Activated T-cell treated with anti-CD3 and anti-CD28 coated beads, Interleukin-2, amount 50 U/mL, for 72 hours (primary cell): ENCODE data around the gene TRIM52. TPM values are rescaled to one million over a fixed set of nuclear protein-coding genes. Genes with fewer than 3 reads are reported as not detected.

ENCODE experiments used
- ATAC-seq, 2 donors: fragments of 150-1000 bp; cut with Tn5 transposase; replicated peaks in 1 of 2; 2 replicates each; pipeline ENCODE4 v1.10.0; 2021; ENCODE audit warnings: moderate library complexity in 2 of 2, mild to moderate bottlenecking in 1 of 2
- DNase-seq, 2 donors: peaks; one replicate each; pipeline ENCODE4 v3.0.0; 2021 to 2022; ENCODE audit warnings: mixed read lengths in 1 of 2
- H3K27ac Mint-ChIP-seq: one replicate; pipeline ENCODE4 v1.8.0; 2022; ENCODE audit warnings: mild to moderate bottlenecking, moderate library complexity, mixed read lengths
- H3K27me3 Mint-ChIP-seq: one replicate; pipeline ENCODE4 v1.8.0; 2022; ENCODE audit warnings: low read depth, mixed read lengths
- H3K36me3 Mint-ChIP-seq, 2 donors: one replicate each; pipeline ENCODE4 v1.8.0; 2022; ENCODE audit warnings: mixed read lengths in 2 of 2, mild to moderate bottlenecking in 1 of 2; ENCODE audit not compliant: insufficient read depth in 2 of 2
- H3K4me1 Mint-ChIP-seq: one replicate; pipeline ENCODE4 v1.8.0; 2022; ENCODE audit warnings: low read depth, mixed read lengths
- H3K4me3 Mint-ChIP-seq, 2 donors: one replicate each; pipeline ENCODE4 v1.8.0; 2022; ENCODE audit warnings: mild to moderate bottlenecking in 2 of 2, mixed read lengths in 2 of 2, moderate library complexity in 2 of 2
- H3K9me3 Mint-ChIP-seq, 2 donors: one replicate each; pipeline ENCODE4 v1.8.0; 2022; ENCODE audit warnings: mixed read lengths in 2 of 2
- total RNA-seq, 2 donors: library from RNA; stranded (reverse); gene quantifications; one replicate each; pipeline ENCODE4 v1.2.3, GENCODE V29; 2022

Gene TRIM52
- total RNA-seq, 2 donors from 2014 or later = 19.2 to 22.7 TPM

GRCh38 chr5:181234455-181235306, 26.3 kb downstream of the TRIM52 start:
- Mint-ChIP-seq H3K9me3 (no peaks in the 10 kb centered on the region), H3K4me1 (peaks cover 33% of the 10 kb centered on the region), H3K27me3 (no peaks in the 10 kb centered on the region), H3K27ac (peak overlapping the region; percentile 60), H3K36me3 (peaks cover 26 to 36% of the 10 kb centered on the region in 2 donors), H3K4me3 (no peak overlapping the region)
- DNase-seq = no peak
- peak in 1 of 2 donors; percentile 14 for ATAC-seq

DNA sequence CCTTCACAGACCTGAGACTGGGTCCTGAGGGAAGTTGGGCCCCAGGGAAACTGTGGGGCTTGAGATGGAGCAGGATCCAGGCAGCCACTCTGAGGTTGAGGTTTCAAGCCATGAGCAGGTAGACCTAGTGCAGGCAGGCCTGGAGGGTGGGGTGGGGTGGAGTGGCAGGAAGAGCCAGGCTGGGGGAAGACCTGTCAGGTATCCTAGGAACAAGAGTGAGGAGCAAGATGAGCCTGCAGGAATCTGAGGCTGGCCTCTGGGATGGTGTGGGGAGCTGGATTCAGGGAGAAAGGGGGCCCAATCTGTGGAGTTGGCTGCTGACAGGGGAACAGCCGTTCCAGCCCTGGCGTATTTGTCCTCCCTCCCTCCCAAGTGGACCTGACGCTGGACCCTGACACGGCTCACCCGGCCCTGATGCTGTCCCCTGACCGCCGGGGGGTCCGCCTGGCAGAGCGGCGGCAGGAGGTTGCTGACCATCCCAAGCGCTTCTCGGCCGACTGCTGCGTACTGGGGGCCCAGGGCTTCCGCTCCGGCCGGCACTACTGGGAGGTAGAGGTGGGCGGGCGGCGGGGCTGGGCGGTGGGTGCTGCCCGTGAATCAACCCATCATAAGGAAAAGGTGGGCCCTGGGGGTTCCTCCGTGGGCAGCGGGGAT, 27.0 kb downstream of the TRIM52 start:
- no peak overlapping the region for H3K4me3 Mint-ChIP-seq
- H3K27me3 Mint-ChIP-seq = no peaks in the 10 kb centered on the region
- H3K4me1 Mint-ChIP-seq = peaks cover 33% of the 10 kb centered on the region
- ATAC-seq (peak; percentile 3 to 8), DNase-seq (no peak)
- H3K27ac Mint-ChIP-seq = no peak overlapping the region
- H3K9me3 Mint-ChIP-seq = no peaks in the 10 kb centered on the region
- peaks cover 20 to 30% of the 10 kb centered on the region in 2 donors for H3K36me3 Mint-ChIP-seq

DNA sequence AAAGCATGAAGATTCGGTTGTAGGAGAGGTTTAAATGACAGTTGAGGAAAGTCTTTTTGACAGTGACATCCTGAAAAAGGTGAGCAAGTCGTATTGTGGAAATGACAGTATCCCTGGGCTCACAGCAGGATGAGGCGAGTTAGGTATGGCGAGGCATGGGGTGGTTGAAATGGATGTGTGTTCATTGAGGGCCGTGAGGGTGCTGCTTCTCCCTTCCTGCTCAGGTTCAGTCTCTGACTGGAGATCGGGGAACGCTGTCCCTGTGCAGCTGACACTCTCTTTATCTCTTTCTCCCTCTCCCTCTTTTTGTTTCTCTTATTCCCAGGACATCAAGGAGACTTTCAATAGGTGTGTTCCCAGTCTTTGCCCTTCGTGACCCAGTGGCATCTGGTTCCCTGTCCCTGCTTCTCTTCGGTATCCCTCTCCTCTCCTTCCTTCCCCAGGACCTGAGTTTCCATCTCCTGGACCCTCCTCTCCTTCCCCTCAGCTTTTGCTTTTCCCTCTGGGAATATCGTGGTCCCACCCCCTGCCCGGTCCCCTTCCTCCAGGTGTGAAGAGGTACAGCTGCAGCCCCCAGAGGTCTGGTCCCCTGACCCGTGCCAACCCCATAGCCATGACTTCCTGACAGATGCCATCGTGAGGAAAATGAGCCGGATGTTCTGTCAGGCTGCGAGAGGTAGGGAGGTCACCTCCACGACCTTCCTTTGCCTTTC, 27.7 kb downstream of the TRIM52 start:
- ATAC-seq = peak in 1 of 2 donors; percentile 3
- Mint-ChIP-seq H3K36me3 (peaks cover 16 to 26% of the 10 kb centered on the region in 2 donors), H3K27me3 (no peaks in the 10 kb centered on the region), H3K9me3 (no peaks in the 10 kb centered on the region), H3K4me3 (no peak overlapping the region), H3K4me1 (peaks cover 28% of the 10 kb centered on the region), H3K27ac (peak overlapping the region; percentile 5)
- no peak for DNase-seq

- Mint-ChIP-seq H3K27ac (no peak overlapping the region), H3K4me1 (peaks cover 24% of the 10 kb centered on the region), H3K27me3 (no peaks in the 10 kb centered on the region), H3K4me3 (no peak overlapping the region), H3K9me3 (no peaks in the 10 kb centered on the region), H3K36me3 (peaks cover 10 to 20% of the 10 kb centered on the region in 2 donors)
- no peak for DNase-seq
- peak in 1 of 2 donors; percentile 12 for ATAC-seq
These were observed 28.4 kb downstream of the TRIM52 start for GRCh38 chr5:181232593-181232992.

- ATAC-seq (peak in 1 of 2 donors; percentile 23), DNase-seq (no peak)
- H3K4me3 Mint-ChIP-seq = no peak overlapping the region
- no peaks in the 10 kb centered on the region for H3K27me3 Mint-ChIP-seq
- no peaks in the 10 kb centered on the region for H3K9me3 Mint-ChIP-seq
- H3K4me1 Mint-ChIP-seq = peaks cover 24% of the 10 kb centered on the region
- H3K27ac Mint-ChIP-seq = peak overlapping the region; percentile 5
- H3K36me3 Mint-ChIP-seq = peaks cover 5 to 12% of the 10 kb centered on the region in 2 donors
These were observed 29.5 kb downstream of the TRIM52 start for GRCh38 chr5:181231432-181231831.

DNA sequence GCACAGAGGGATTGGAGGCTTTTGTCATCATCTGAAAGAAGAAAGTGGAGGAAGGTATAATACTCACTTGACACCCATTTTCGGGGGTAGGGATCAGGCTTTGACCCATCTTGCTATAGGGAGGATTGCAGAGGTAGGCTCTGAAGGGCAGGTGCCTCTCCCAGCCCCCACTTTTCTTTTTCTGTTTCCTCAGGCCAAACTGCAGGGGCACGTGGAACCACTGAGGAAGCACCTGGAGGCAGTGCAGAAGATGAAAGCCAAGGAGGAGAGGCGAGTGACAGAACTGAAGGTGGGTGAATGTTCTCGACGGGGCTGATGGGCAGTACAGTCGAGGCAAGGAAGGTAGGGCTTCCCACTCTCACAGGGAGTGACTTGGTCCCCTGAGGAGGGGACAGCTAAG, 30.4 kb downstream of the TRIM52 start:
- peak in 1 of 2 donors; percentile 19 for ATAC-seq
- H3K4me3 Mint-ChIP-seq = no peak overlapping the region
- H3K36me3 Mint-ChIP-seq = peaks cover 3 to 10% of the 10 kb centered on the region in 2 donors
- H3K27me3 Mint-ChIP-seq = no peaks in the 10 kb centered on the region
- peaks cover 32% of the 10 kb centered on the region for H3K4me1 Mint-ChIP-seq
- no peaks in the 10 kb centered on the region for H3K9me3 Mint-ChIP-seq
- H3K27ac Mint-ChIP-seq = peak overlapping the region; percentile 90
- no peak for DNase-seq

- ATAC-seq = no peak
- Mint-ChIP-seq H3K27ac (peak overlapping the region; percentile 48), H3K36me3 (peaks cover 3 to 10% of the 10 kb centered on the region in 2 donors), H3K9me3 (no peaks in the 10 kb centered on the region), H3K4me1 (peaks cover 37% of the 10 kb centered on the region), H3K27me3 (no peaks in the 10 kb centered on the region), H3K4me3 (no peak overlapping the region)
- DNase-seq = no peak
These were observed 30.9 kb downstream of the TRIM52 start for GRCh38 chr5:181229996-181230395.

- no peaks in the 10 kb centered on the region for H3K27me3 Mint-ChIP-seq
- peaks cover 10% of the 10 kb centered on the region in 2 donors for H3K36me3 Mint-ChIP-seq
- H3K4me3 Mint-ChIP-seq = peak overlapping the region; percentile 86 to 98
- H3K9me3 Mint-ChIP-seq = no peaks in the 10 kb centered on the region
- peaks cover 74% of the 10 kb centered on the region for H3K4me1 Mint-ChIP-seq
- ATAC-seq (no peak), DNase-seq (peak in 1 of 2 donors; percentile 45)
- peak overlapping the region; percentile 62 for H3K27ac Mint-ChIP-seq
These were observed 36.3 kb downstream of the TRIM52 start for GRCh38 chr5:181224390-181225229.

DNA sequence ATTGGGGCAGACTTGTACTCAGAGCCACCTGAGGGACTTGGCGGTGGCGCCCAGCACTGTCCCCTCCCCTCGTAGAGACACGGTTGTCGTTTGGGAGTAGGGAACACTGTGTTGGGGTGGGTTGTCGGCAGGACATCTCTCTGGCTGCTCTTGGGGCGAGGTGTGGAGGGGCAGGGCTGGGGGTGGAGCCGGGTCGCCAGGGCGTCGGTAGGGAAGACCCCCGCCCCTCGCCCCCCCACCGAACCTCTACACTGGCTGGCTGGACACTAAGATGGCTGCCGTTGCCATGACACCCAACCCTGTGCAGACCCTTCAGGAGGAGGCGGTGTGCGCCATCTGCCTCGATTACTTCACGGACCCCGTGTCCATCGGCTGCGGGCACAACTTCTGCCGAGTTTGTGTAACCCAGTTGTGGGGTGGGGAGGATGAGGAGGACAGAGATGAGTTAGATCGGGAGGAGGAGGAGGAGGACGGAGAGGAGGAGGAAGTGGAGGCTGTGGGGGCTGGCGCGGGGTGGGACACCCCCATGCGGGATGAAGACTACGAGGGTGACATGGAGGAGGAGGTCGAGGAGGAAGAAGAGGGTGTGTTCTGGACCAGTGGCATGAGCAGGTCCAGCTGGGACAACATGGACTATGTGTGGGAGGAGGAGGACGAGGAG, 37.1 kb downstream of the TRIM52 start:
- peaks cover 72% of the 10 kb centered on the region for H3K4me1 Mint-ChIP-seq
- DNase-seq = peak; percentile 53 to 62

GRCh38 chr5:181223058-181223728, 37.8 kb downstream of the TRIM52 start, which contains the start of gene TRIM41:
Gene TRIM41, plus strand, starts transcription at chr5:181223281. Its CDS starts 719 bp downstream, at chr5:181224000.
- DNase-seq (peak; percentile 99), ATAC-seq (peak; percentile 66 to 67)
- H3K27ac Mint-ChIP-seq = peak within 1 kb of the TSS; percentile 100
- H3K9me3 Mint-ChIP-seq = no peaks in the 10 kb centered on the region
- no peaks in the 10 kb centered on the region for H3K27me3 Mint-ChIP-seq
- peak within 1 kb of the TSS; percentile 86 to 98 for H3K4me3 Mint-ChIP-seq
- H3K4me1 Mint-ChIP-seq = peaks cover 78% of the 10 kb centered on the region
- peaks cover 7 to 11% of the 10 kb centered on the region in 2 donors for H3K36me3 Mint-ChIP-seq

More for the DNA sequence above, 37.1 kb downstream of the TRIM52 start:
- ATAC-seq = peak; percentile 5 to 7
- peak overlapping the region; percentile 79 for H3K27ac Mint-ChIP-seq
- H3K36me3 Mint-ChIP-seq = peaks cover 10% of the 10 kb centered on the region in 2 donors
- no peaks in the 10 kb centered on the region for H3K27me3 Mint-ChIP-seq
- peak overlapping the region; percentile 86 to 98 for H3K4me3 Mint-ChIP-seq
- no peaks in the 10 kb centered on the region for H3K9me3 Mint-ChIP-seq

DNA sequence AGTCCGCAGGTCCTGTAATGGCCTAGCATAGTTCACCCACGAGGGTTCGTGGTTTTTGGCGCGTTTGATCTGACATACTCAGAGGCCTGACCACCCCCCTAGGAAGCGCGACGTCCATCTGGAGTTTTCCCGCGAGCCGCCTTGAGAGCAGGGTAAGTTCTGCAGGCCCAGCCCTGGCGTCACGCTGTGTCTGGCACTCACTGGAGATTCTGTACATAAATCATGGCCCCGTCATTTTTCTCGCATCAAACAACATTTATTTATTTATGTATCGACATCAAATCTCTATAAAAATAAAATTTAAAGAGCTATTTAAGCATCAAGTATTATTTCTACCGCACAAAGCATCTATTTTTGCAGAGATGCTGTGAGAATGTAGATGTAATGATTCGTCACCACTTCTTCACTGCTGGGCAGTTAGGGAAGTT, 38.3 kb downstream of the TRIM52 start:
- no peaks in the 10 kb centered on the region for H3K27me3 Mint-ChIP-seq

More for the DNA sequence above, 38.3 kb downstream of the TRIM52 start:
- no peak for DNase-seq
- Mint-ChIP-seq H3K9me3 (no peaks in the 10 kb centered on the region), H3K36me3 (peaks cover 7 to 13% of the 10 kb centered on the region in 2 donors), H3K4me3 (peak overlapping the region; percentile 86 to 98), H3K4me1 (peaks cover 83% of the 10 kb centered on the region), H3K27ac (peak overlapping the region; percentile 100)
- peak in 1 of 2 donors; percentile 4 for ATAC-seq
